ENCODE measurements around the gene OR4A5.
"Not testable (repeated sequence)": the region's sequence is repeated elsewhere in the genome, so short reads cannot be mapped to it uniquely, and the experiment has no call there.

OR4A5 gene

GRCh38 chr11:54706532-54706931 is at the start of gene OR4A5:
Gene OR4A5 (plus strand): TSS chr11:54706832. CDS start chr11:54706885, 53 bp downstream.
- H3K4me3 ChIP-seq; DNase-seq (ENCODE audit: low spot score); H3K27ac ChIP-seq: not testable (repeated sequence)

- not testable (repeated sequence) for DNase-seq (ENCODE audit: low spot score); H3K4me3 ChIP-seq; H3K27ac ChIP-seq
Observed at GRCh38 chr11:54720094-54720493, 13.5 kb downstream of the OR4A5 start.

Data from coronary artery (tissue), 2 donors.